Loucy (cell line): ENCODE measurements around the gene PCED1B.
A peak's percentile ranks its signal among the peaks of the same experiment; 100 is the strongest.

Experiments
- H2AFZ ChIP-seq: fragments of 200-600 bp; sonication (generic); 2 replicates; pipeline ENCODE4 v1.6.0; 2016; ENCODE audit warnings: antibody characterized with exemption, mild to moderate bottlenecking, low read length, moderate library complexity
- H3F3A ChIP-seq: fragments of 200-600 bp; 2 replicates; pipeline ENCODE4 v1.6.0; 2016; ENCODE audit warnings: antibody characterized with exemption, low read depth, mild to moderate bottlenecking
- H3K27me3 ChIP-seq: fragments of 200-600 bp; sonication (generic); 2 replicates; pipeline ENCODE4 v1.6.1; 2014; ENCODE audit warnings: low read length, mild to moderate bottlenecking; ENCODE audit not compliant: insufficient read depth, poor library complexity, severe bottlenecking
- H3K36me3 ChIP-seq: fragments of 200-600 bp; sonication (generic); 2 replicates; pipeline ENCODE4 v1.6.1; 2016; ENCODE audit warnings: low read length; ENCODE audit not compliant: insufficient read depth
- H3K4me1 ChIP-seq: fragments of 200-600 bp; sonication (generic); 2 replicates; pipeline ENCODE4 v1.5.1; 2014; ENCODE audit warnings: low read length, mild to moderate bottlenecking; ENCODE audit not compliant: insufficient read depth, poor library complexity, severe bottlenecking
- H3K4me2 ChIP-seq: fragments of 200-600 bp; sonication (generic); 2 replicates; pipeline ENCODE4 v1.6.0; 2014; ENCODE audit warnings: antibody characterized with exemption, low read length, low read depth, mild to moderate bottlenecking; ENCODE audit not compliant: poor library complexity, severe bottlenecking
- H3K4me3 ChIP-seq: fragments of 200-600 bp; sonication (generic); 2 replicates; pipeline ENCODE4 v1.5.1; 2014; ENCODE audit warnings: low read length, mild to moderate bottlenecking, mixed read lengths; ENCODE audit not compliant: poor library complexity, severe bottlenecking
- H3K79me2 ChIP-seq: fragments of 200-600 bp; sonication (generic); 2 replicates; pipeline ENCODE4 v1.6.1; 2014; ENCODE audit warnings: low read length; ENCODE audit not compliant: insufficient read depth
- H3K9ac ChIP-seq: fragments of 200-600 bp; sonication (generic); 2 replicates; pipeline ENCODE4 v1.6.0; 2014; ENCODE audit warnings: mild to moderate bottlenecking, low read depth, low read length, moderate library complexity; ENCODE audit not compliant: poor library complexity, severe bottlenecking
- H3K9me2 ChIP-seq: fragments of 200-600 bp; sonication (generic); replicated peaks from 2 replicates; pipeline ENCODE4 v1.6.1; 2016; ENCODE audit warnings: low read depth, low read length, mixed read lengths
- H3K9me3 ChIP-seq: fragments of 200-600 bp; sonication (generic); 2 replicates; pipeline ENCODE4 v1.6.1; 2014; ENCODE audit warnings: mild to moderate bottlenecking, antibody characterized with exemption, low read length, low read depth; ENCODE audit not compliant: insufficient read depth
- H4K20me1 ChIP-seq: fragments of 200-600 bp; sonication (generic); 2 replicates; pipeline ENCODE4 v1.6.0; 2014; ENCODE audit warnings: antibody characterized with exemption, low read length, mild to moderate bottlenecking; ENCODE audit not compliant: insufficient read depth, poor library complexity, severe bottlenecking
- EZH2phosphoT487 ChIP-seq: fragments of 200-600 bp; IDR thresholded peaks from 2 replicates; pipeline ENCODE4 v1.6.1; 2018; ENCODE audit warnings: antibody characterized with exemption, mild to moderate bottlenecking, moderate library complexity, borderline replicate concordance
- TF ChIP-seq, protein P1 (sequence below): fragments of 200-600 bp; sonication (generic); conservative IDR thresholded peaks from 2 replicates; pipeline ENCODE4 v1.5.1; 2014; ENCODE audit warnings: mild to moderate bottlenecking, antibody characterized with exemption, low read length

PCED1B gene

DNA sequence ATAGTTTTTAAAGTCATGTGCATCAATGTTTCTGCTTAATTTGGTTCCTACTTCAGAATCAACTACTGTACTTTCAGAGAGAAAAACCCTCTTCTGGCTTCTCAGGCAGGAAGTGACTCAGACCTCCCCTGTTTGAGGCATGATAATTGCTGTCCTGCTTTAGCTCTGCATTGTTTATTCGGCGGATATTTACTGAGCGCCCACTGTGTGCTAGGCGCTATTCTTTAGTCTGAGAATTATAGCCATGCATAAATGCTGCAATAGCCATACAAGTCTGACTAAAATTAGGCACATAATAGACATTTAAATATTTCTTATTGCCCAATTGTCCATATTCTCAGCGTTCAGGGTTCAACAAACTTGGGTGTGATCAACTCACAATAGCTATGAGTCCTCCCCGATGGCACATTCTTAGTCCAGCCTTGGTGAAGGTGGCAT, 6.4 kb downstream of the PCED1B start:
- no peaks in the 10 kb centered on the region for H3K79me2 ChIP-seq
- H3K27me3 ChIP-seq: no peaks in the 10 kb centered on the region
- no peaks in the 10 kb centered on the region for H3K9me2 ChIP-seq
- no peaks in the 10 kb centered on the region for H3K9me3 ChIP-seq
- no peak overlapping the region for H3K9ac ChIP-seq
- peak overlapping the region; percentile 15 for H3K4me2 ChIP-seq
- H3K4me1 ChIP-seq: peaks cover 40% of the 10 kb centered on the region
- no peak overlapping the region for H2AFZ ChIP-seq
- peaks cover 9% of the 10 kb centered on the region for H3F3A ChIP-seq
- TF ChIP-seq, protein P1, sequence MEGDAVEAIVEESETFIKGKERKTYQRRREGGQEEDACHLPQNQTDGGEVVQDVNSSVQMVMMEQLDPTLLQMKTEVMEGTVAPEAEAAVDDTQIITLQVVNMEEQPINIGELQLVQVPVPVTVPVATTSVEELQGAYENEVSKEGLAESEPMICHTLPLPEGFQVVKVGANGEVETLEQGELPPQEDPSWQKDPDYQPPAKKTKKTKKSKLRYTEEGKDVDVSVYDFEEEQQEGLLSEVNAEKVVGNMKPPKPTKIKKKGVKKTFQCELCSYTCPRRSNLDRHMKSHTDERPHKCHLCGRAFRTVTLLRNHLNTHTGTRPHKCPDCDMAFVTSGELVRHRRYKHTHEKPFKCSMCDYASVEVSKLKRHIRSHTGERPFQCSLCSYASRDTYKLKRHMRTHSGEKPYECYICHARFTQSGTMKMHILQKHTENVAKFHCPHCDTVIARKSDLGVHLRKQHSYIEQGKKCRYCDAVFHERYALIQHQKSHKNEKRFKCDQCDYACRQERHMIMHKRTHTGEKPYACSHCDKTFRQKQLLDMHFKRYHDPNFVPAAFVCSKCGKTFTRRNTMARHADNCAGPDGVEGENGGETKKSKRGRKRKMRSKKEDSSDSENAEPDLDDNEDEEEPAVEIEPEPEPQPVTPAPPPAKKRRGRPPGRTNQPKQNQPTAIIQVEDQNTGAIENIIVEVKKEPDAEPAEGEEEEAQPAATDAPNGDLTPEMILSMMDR: no peak
- TF ChIP-seq EZH2phosphoT487: no peak
- no peaks in the 10 kb centered on the region; the same call in 1 of the 2 replicates for H3K36me3 ChIP-seq
- H3K4me3 ChIP-seq: no peak overlapping the region
- no peaks in the 10 kb centered on the region for H4K20me1 ChIP-seq

DNA sequence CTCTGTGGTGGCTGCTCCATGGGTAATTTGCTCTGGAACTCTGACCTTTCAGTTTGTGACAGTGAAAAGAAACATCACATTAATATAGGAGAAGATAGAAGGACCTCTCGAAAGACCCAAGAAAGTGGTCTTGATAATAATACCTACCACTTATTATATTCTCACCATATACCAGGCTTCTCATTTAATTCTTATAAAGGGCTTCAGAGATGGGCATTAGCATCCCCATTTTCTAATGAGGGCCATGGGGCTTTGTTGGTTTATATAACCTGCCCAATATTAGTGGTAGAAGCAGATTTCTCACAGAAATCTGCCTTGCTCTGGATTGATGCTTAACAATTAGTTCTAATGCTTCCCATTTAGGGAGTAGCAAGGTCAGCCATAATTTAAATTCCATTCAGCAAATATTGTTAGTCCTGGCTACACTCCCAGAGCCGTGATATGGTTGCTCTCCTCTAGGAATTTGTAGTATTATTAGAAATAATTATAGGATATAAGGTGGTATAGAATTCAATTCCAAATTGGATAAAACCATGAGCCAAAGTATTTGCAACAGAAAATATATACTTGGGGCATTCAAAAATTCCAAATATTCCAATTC, 7.8 kb downstream of the PCED1B start:
- Histone ChIP-seq H3K27me3 (no peaks in the 10 kb centered on the region), H3K36me3 (no peaks in the 10 kb centered on the region; the same call in 1 of the 2 replicates), H2AFZ (no peak overlapping the region), H4K20me1 (no peaks in the 10 kb centered on the region), H3K4me2 (no peak overlapping the region), H3K9me2 (no peaks in the 10 kb centered on the region), H3K9me3 (no peaks in the 10 kb centered on the region), H3K4me1 (peaks cover 33% of the 10 kb centered on the region), H3K9ac (no peak overlapping the region), H3K79me2 (no peaks in the 10 kb centered on the region), H3K4me3 (no peak overlapping the region), H3F3A (peaks cover under 1% of the 10 kb centered on the region; the same call in 1 of the 2 replicates)
- TF ChIP-seq, protein P1: no peak
- TF ChIP-seq EZH2phosphoT487: no peak

DNA sequence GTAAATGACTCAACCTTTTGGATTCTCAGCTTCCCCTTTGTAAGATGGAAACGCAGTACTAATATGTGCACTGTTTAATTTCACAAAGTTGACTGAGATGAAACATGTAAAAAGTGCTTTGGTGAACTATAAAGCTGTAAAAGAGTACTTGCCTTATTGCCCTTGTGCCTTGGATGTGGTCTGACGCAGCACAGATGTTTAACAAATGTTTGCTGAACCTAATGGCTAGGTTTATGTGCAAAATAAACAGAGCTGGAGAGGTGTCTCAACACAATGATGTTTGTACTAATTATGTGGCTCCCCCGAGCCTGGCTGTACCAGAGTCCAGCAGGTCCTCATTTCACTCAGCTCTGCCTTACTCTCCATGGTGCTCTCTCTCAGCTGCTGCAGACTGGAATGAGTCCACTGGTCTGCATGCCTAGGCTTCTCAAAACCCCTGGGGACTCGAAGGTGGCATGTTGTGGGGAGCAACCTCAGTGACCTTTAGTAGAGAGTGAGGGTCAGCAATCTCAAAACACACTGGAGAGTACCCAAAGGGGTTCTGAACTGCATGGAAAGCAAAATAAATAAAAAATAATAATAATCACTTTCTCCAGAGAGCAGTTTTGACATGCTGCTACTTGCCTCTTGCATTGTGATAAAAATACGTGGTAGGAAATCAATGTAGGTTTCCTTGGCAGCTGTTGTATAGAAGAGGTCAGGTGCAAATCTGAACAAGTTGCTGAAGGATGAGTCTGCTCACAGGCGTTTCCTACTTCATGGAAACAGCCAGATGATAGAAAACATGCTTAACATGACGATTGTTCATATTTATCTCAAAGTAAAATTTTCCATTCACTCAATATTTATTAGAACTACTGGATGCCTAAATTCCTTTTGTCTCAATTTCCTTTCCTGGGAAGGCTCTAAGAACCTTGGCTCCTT, 8.9 kb downstream of the PCED1B start:
- 0 out of 2 replicates have a peak overlapping the region, but pooled peaks have one; percentile 14 for H2AFZ ChIP-seq
- no peaks in the 10 kb centered on the region for H3K9me2 ChIP-seq
- no peaks in the 10 kb centered on the region for H3K27me3 ChIP-seq
- H3K79me2 ChIP-seq: no peaks in the 10 kb centered on the region
- peak overlapping the region; percentile 7 for H3K4me2 ChIP-seq
- no peak overlapping the region for H3K4me3 ChIP-seq
- H4K20me1 ChIP-seq: no peaks in the 10 kb centered on the region
- no peaks in the 10 kb centered on the region for H3K9me3 ChIP-seq
- TF ChIP-seq, protein P1: no peak
- no peak for TF ChIP-seq EZH2phosphoT487
- H3K36me3 ChIP-seq: no peaks in the 10 kb centered on the region; the same call in 1 of the 2 replicates
- H3K9ac ChIP-seq: peak overlapping the region; percentile 50
- H3K4me1 ChIP-seq: peaks cover 32% of the 10 kb centered on the region
- no peaks in the 10 kb centered on the region for H3F3A ChIP-seq
